A549 (cell line): ENCODE data around the gene TBX15.

Experiments
- JUN ChIP-seq, 2 experiments: fragments of >200 bp; sonication (Bioruptor Twin); formaldehyde crosslinking; IDR thresholded peaks; 2 replicates in 1 of 2; 3 replicates in 1 of 2; pipeline ENCODE4 v1.6.1; 2016 to 2017
- JUNB ChIP-seq: fragments of >200 bp; sonication (Bioruptor Twin); formaldehyde crosslinking; IDR thresholded peaks from 2 replicates; pipeline ENCODE4 v1.6.1; 2016
- POLR2A ChIP-seq: IDR thresholded peaks from 2 replicates; pipeline ENCODE4 v1.6.1; 2012; ENCODE audit warnings: mild to moderate bottlenecking, low read length
- TP53 ChIP-seq: fragments of 250-450 bp; sonication (Bioruptor Pico); IDR thresholded peaks from 2 replicates; pipeline ENCODE4 v1.5.0; 2021; ENCODE audit warnings: mild to moderate bottlenecking, moderate library complexity

GRCh38 chr1:119002028-119002686 is 14.0 kb upstream of the TBX15 start:
- TF ChIP-seq POLR2A (no peak), TP53 (CRISPR knock-in tag) (no peak), JUNB (no peak), JUN (IDR thresholded peaks at IDR 0.05) (no peak)
